Measurements from ENCODE around the gene DR1.

DR1 gene

GRCh38 chr1:93347334-93347899 lies 1.7 kb downstream of the DR1 start:
- Histone ChIP-seq H3K4me2 (ENCODE audit: low read depth, low read length) (peak overlapping the region; percentile 65), H3K9ac (ENCODE audit: low read length) (peak overlapping the region; percentile 89; the same call in 1 of the 2 replicates), H3K79me2 (ENCODE audit: low read length) (peaks cover 74% of the 10 kb centered on the region), H2AFZ (ENCODE audit: low read length) (no peak overlapping the region), H3F3A (ENCODE audit: insufficient read depth, low read length) (peaks cover 5% of the 10 kb centered on the region; the same call in 1 of the 2 replicates), H3K4me3 (ENCODE audit: low read length) (peak overlapping the region; percentile 75), H3K27ac (ENCODE audit: low read length) (peak overlapping the region; percentile 73; the same call in 1 of the 2 replicates), H3K9me3 (replicated peaks; ENCODE audit: insufficient read depth, low read length) (no peaks in the 10 kb centered on the region), H3K36me3 (replicated peaks; ENCODE audit: insufficient read depth, low read length) (no peaks in the 10 kb centered on the region), H4K20me1 (ENCODE audit: insufficient read depth, low read length) (no peaks in the 10 kb centered on the region), H3K4me1 (ENCODE audit: low read length) (0 out of 2 replicates have a peak, but pooled peaks cover 4% of the 10 kb centered on the region), H3K9me2 (replicated peaks; ENCODE audit: insufficient read depth, low read length) (no peaks in the 10 kb centered on the region), H3K27me3 (replicated peaks; ENCODE audit: insufficient read depth, low read length) (no peaks in the 10 kb centered on the region)
- DNase-seq: no peak
- TF ChIP-seq CTCF (IDR thresholded peaks at IDR 0.05; ENCODE audit: low read length) (no peak), EZH2phosphoT487 (IDR thresholded peaks at IDR 0.05; ENCODE audit: low read length) (no peak), EZH2 (optimal IDR thresholded peaks at IDR 0.05; ENCODE audit: low read depth, low read length) (no peak)

GRCh38 chr1:93348104-93348728 lies 2.5 kb downstream of the DR1 start:
- no peak overlapping the region for H3K27ac ChIP-seq (ENCODE audit: low read length)
- H3K9me3 ChIP-seq (replicated peaks; ENCODE audit: insufficient read depth, low read length): no peaks in the 10 kb centered on the region
- H3K79me2 ChIP-seq (ENCODE audit: low read length): peaks cover 82% of the 10 kb centered on the region
- no peaks in the 10 kb centered on the region for H3K27me3 ChIP-seq (replicated peaks; ENCODE audit: insufficient read depth, low read length)
- no peak overlapping the region for H2AFZ ChIP-seq (ENCODE audit: low read length)
- H3K4me3 ChIP-seq (ENCODE audit: low read length): peak overlapping the region; percentile 75
- no peaks in the 10 kb centered on the region for H4K20me1 ChIP-seq (ENCODE audit: insufficient read depth, low read length)
- H3K4me1 ChIP-seq (ENCODE audit: low read length): 0 out of 2 replicates have a peak, but pooled peaks cover 4% of the 10 kb centered on the region
- no peaks in the 10 kb centered on the region for H3K36me3 ChIP-seq (replicated peaks; ENCODE audit: insufficient read depth, low read length)
- no peak for DNase-seq
- peaks cover 5% of the 10 kb centered on the region; the same call in 1 of the 2 replicates for H3F3A ChIP-seq (ENCODE audit: insufficient read depth, low read length)
- TF ChIP-seq EZH2phosphoT487 (IDR thresholded peaks at IDR 0.05; ENCODE audit: low read length) (no peak), CTCF (IDR thresholded peaks at IDR 0.05; ENCODE audit: low read length) (no peak), EZH2 (optimal IDR thresholded peaks at IDR 0.05; ENCODE audit: low read depth, low read length) (no peak)
- peak overlapping the region; percentile 65 for H3K4me2 ChIP-seq (ENCODE audit: low read depth, low read length)
- peak overlapping the region; percentile 89; the same call in 1 of the 2 replicates for H3K9ac ChIP-seq (ENCODE audit: low read length)
- no peaks in the 10 kb centered on the region for H3K9me2 ChIP-seq (replicated peaks; ENCODE audit: insufficient read depth, low read length)

GRCh38 chr1:93349231-93350135 lies 3.8 kb downstream of the DR1 start:
- Histone ChIP-seq H3K36me3 (replicated peaks; ENCODE audit: insufficient read depth, low read length) (no peaks in the 10 kb centered on the region), H3K79me2 (ENCODE audit: low read length) (peaks cover 95% of the 10 kb centered on the region), H3K9me3 (replicated peaks; ENCODE audit: insufficient read depth, low read length) (no peaks in the 10 kb centered on the region), H4K20me1 (ENCODE audit: insufficient read depth, low read length) (no peaks in the 10 kb centered on the region), H3K27ac (ENCODE audit: low read length) (no peak overlapping the region), H3K9ac (ENCODE audit: low read length) (no peak overlapping the region), H3K4me1 (ENCODE audit: low read length) (0 out of 2 replicates have a peak, but pooled peaks cover under 1% of the 10 kb centered on the region), H2AFZ (ENCODE audit: low read length) (no peak overlapping the region), H3K27me3 (replicated peaks; ENCODE audit: insufficient read depth, low read length) (no peaks in the 10 kb centered on the region), H3F3A (ENCODE audit: insufficient read depth, low read length) (peaks cover 5% of the 10 kb centered on the region; the same call in 1 of the 2 replicates), H3K9me2 (replicated peaks; ENCODE audit: insufficient read depth, low read length) (no peaks in the 10 kb centered on the region), H3K4me2 (ENCODE audit: low read depth, low read length) (peak overlapping the region; percentile 65; the same call in 1 of the 2 replicates), H3K4me3 (ENCODE audit: low read length) (peak overlapping the region; percentile 75)
- no peak for DNase-seq
- TF ChIP-seq CTCF (IDR thresholded peaks at IDR 0.05; ENCODE audit: low read length) (no peak), EZH2 (optimal IDR thresholded peaks at IDR 0.05; ENCODE audit: low read depth, low read length) (no peak), EZH2phosphoT487 (IDR thresholded peaks at IDR 0.05; ENCODE audit: low read length) (no peak)
